Fibroblast of lung (primary cell): Measurements from ENCODE around the gene METRNL. TPM values are rescaled to one million over a fixed set of nuclear protein-coding genes. Genes with fewer than 3 reads are reported as not detected.

Source experiments
- DNase-seq, 2 donors: peaks; one replicate each; pipeline versions ENCODE4 v3.0.0 to v3.0.0-alpha.2; 2010; ENCODE audit warnings: low read depth in 2 of 2
- H2AFZ ChIP-seq: 2 replicates; pipeline ENCODE4 v1.5.1; 2012; ENCODE audit warnings: low read length, control low read depth, inconsistent platforms
- H3K27ac ChIP-seq: 2 replicates; pipeline ENCODE4 v1.5.1; 2011; ENCODE audit warnings: low read length, control low read depth; ENCODE audit not compliant: insufficient read depth
- H3K27me3 ChIP-seq: 2 replicates; pipeline ENCODE4 v1.5.1; 2011; ENCODE audit warnings: mild to moderate bottlenecking, low read length; ENCODE audit not compliant: control insufficient read depth, insufficient read depth
- H3K36me3 ChIP-seq: 2 replicates; pipeline ENCODE4 v1.5.1; 2011; ENCODE audit warnings: low read length; ENCODE audit not compliant: control insufficient read depth, insufficient read depth
- H3K4me1 ChIP-seq: 2 replicates; pipeline ENCODE4 v1.5.1; 2011; ENCODE audit warnings: low read length; ENCODE audit not compliant: control insufficient read depth, insufficient read depth; ENCODE audit errors: extremely low read depth
- H3K4me2 ChIP-seq: 2 replicates; pipeline ENCODE4 v1.5.1; 2011; ENCODE audit warnings: low read length, control low read depth; ENCODE audit not compliant: insufficient read depth; ENCODE audit errors: extremely low read depth
- H3K4me3 ChIP-seq, 4 experiments: fragments of 200-600 bp in 1 of 4; sonication (generic) in 1 of 4; replicated peaks in 1 of 4; 2 replicates each; pipeline ENCODE4 v1.5.1; 2011 to 2016; ENCODE audit warnings: low read length in 4 of 4, low read depth in 3 of 4, mild to moderate bottlenecking in 3 of 4, control low read depth in 2 of 4, inconsistent platforms in 1 of 4, mixed read lengths in 1 of 4; ENCODE audit not compliant: insufficient read depth in 1 of 4; ENCODE audit errors: control extremely low read depth in 1 of 4
- H3K79me2 ChIP-seq: 2 replicates; pipeline ENCODE4 v1.5.1; 2012; ENCODE audit warnings: mild to moderate bottlenecking, low read length, inconsistent platforms; ENCODE audit not compliant: control insufficient read depth, insufficient read depth
- H3K9ac ChIP-seq: 2 replicates; pipeline ENCODE4 v1.5.1; 2011; ENCODE audit warnings: mild to moderate bottlenecking, low read length, control low read depth; ENCODE audit not compliant: insufficient read depth
- H3K9me3 ChIP-seq: 2 replicates; pipeline ENCODE4 v1.5.1; 2012; ENCODE audit warnings: low read depth, low read length; ENCODE audit not compliant: control insufficient read depth, insufficient read depth
- H4K20me1 ChIP-seq: 2 replicates; pipeline ENCODE4 v1.5.1; 2011; ENCODE audit warnings: low read length; ENCODE audit not compliant: control insufficient read depth, insufficient read depth; ENCODE audit errors: extremely low read depth
- CTCF ChIP-seq, 2 donors: IDR thresholded peaks in 1 of 2; conservative IDR thresholded peaks in 1 of 2; 1 replicate in 1 of 2; 2 replicates in 1 of 2; pipeline ENCODE4 v1.5.1; 2011 to 2012; ENCODE audit warnings: low read length in 2 of 2, control low read depth in 1 of 2, inconsistent platforms in 1 of 2, low read depth in 1 of 2, mild to moderate bottlenecking in 1 of 2
- EZH2 ChIP-seq: IDR thresholded peaks from 2 replicates; pipeline ENCODE4 v1.5.1; 2012; ENCODE audit warnings: low read length, control low read depth, mild to moderate bottlenecking; ENCODE audit errors: missing control alignments
- polyA plus RNA-seq, 2 donors: library from polyadenylated mRNA; depleted of rRNA in 1 of 2; stranded (reverse) in 1 of 2; unstranded in 1 of 2; fragments of >200 nt; gene quantifications; 2 replicates each; pipeline ENCODE4 v1.2.1, GENCODE V29; 2011 to 2012; ENCODE audit warnings: missing spikeins in 1 of 2
- total RNA-seq: library from RNA; depleted of rRNA; stranded (reverse); fragments of >200 nt; gene quantifications from 2 replicates; pipeline ENCODE4 v1.2.1, GENCODE V29; 2014

METRNL gene
- total and polyA plus RNA-seq, 2 donors (not counting 1 experiment from before 2014, with no cell fraction given): 27.0 to 120 TPM

- Histone ChIP-seq H3K9me3 (no peaks in the 10 kb centered on the region), H4K20me1 (no peaks in the 10 kb centered on the region), H3K4me1 (peaks cover 17% of the 10 kb centered on the region), H3K79me2 (no peaks in the 10 kb centered on the region), H3K36me3 (no peaks in the 10 kb centered on the region), H3K9ac (no peak overlapping the region), H3K27ac (no peak overlapping the region), H3K27me3 (no peaks in the 10 kb centered on the region), H3K4me3 (no peak overlapping the region), H3K4me2 (no peak overlapping the region), H2AFZ (no peak overlapping the region)
- DNase-seq: no peak
- no peak for TF ChIP-seq EZH2
- no peak for TF ChIP-seq CTCF (conservative IDR thresholded peaks at IDR 0.05 in 1 of 2, IDR thresholded peaks at IDR 0.05 in 1 of 2; ENCODE audit: low read depth in 1 of 2, low read length in 2 of 2)
Measured at GRCh38 chr17:83057793-83058265, 21.6 kb upstream of the METRNL start.

GRCh38 chr17:83058266-83058798 lies 21.1 kb upstream of the METRNL start:
- no peaks in the 10 kb centered on the region for H3K27me3 ChIP-seq
- DNase-seq: no peak
- H2AFZ ChIP-seq: no peak overlapping the region
- H3K36me3 ChIP-seq: no peaks in the 10 kb centered on the region
- H4K20me1 ChIP-seq: no peaks in the 10 kb centered on the region
- no peak overlapping the region for H3K4me2 ChIP-seq
- no peak overlapping the region for H3K27ac ChIP-seq
- no peaks in the 10 kb centered on the region for H3K9me3 ChIP-seq
- no peaks in the 10 kb centered on the region for H3K79me2 ChIP-seq
- no peak overlapping the region for H3K4me3 ChIP-seq
- TF ChIP-seq CTCF (conservative IDR thresholded peaks at IDR 0.05 in 1 of 2, IDR thresholded peaks at IDR 0.05 in 1 of 2; ENCODE audit: low read depth in 1 of 2, low read length in 2 of 2) (no peak), EZH2 (no peak)
- H3K4me1 ChIP-seq: peaks cover 15% of the 10 kb centered on the region
- no peak overlapping the region for H3K9ac ChIP-seq

GRCh38 chr17:83061586-83061985 lies 17.8 kb upstream of the METRNL start:
- DNase-seq: no peak
- Histone ChIP-seq H2AFZ (no peak overlapping the region), H3K36me3 (no peaks in the 10 kb centered on the region), H3K79me2 (no peaks in the 10 kb centered on the region), H3K27ac (no peak overlapping the region), H3K9me3 (no peaks in the 10 kb centered on the region), H3K4me1 (peaks cover 2% of the 10 kb centered on the region), H3K9ac (no peak overlapping the region), H3K27me3 (no peaks in the 10 kb centered on the region), H3K4me2 (no peak overlapping the region), H4K20me1 (no peaks in the 10 kb centered on the region), H3K4me3 (no peak overlapping the region)
- TF ChIP-seq CTCF (conservative IDR thresholded peaks at IDR 0.05 in 1 of 2, IDR thresholded peaks at IDR 0.05 in 1 of 2; ENCODE audit: low read depth in 1 of 2, low read length in 2 of 2): no peak
- TF ChIP-seq EZH2: no peak
